GM23338 (cell line): ENCODE measurements around the gene FAM89B. TPM values are rescaled to one million over a fixed set of nuclear protein-coding genes. Genes with fewer than 3 reads are reported as not detected.

Experiments used
- CTCF ChIP-seq, 2 experiments: fragments of 200-600 bp in 1 of 2; sonication (generic) in 1 of 2; conservative IDR thresholded peaks; 2 replicates each; pipeline versions ENCODE4 v1.5.1 to v1.6.1; 2016 to 2017; ENCODE audit warnings: antibody characterized with exemption in 2 of 2, low read depth in 2 of 2, mild to moderate bottlenecking in 2 of 2, moderate library complexity in 1 of 2
- ETS1 ChIP-seq: IDR thresholded peaks from 2 replicates; pipeline ENCODE4 v1.6.1; 2016; ENCODE audit warnings: antibody characterized with exemption
- EZH2phosphoT487 ChIP-seq: fragments of 200-600 bp; sonication (generic); IDR thresholded peaks from one replicate; pipeline ENCODE4 v1.8.1; 2018; ENCODE audit warnings: antibody characterized with exemption; ENCODE audit not compliant: unreplicated experiment
- JUNB ChIP-seq: IDR thresholded peaks from one replicate; pipeline ENCODE4 v1.6.1; 2016; ENCODE audit warnings: antibody characterized with exemption; ENCODE audit not compliant: unreplicated experiment
- POLR2AphosphoS5 ChIP-seq: IDR thresholded peaks from 2 replicates; pipeline ENCODE4 v1.6.1; 2016; ENCODE audit warnings: antibody characterized with exemption, low read depth
- ZNF114 ChIP-seq: fragments of 250-450 bp; sonication (Bioruptor Pico); IDR thresholded peaks from 2 replicates; pipeline ENCODE4 v1.5.0; 2020; ENCODE audit warnings: mild to moderate bottlenecking, moderate library complexity
- ZNF462 ChIP-seq: fragments of 250-450 bp; sonication (Bioruptor Pico); IDR thresholded peaks from 2 replicates; pipeline ENCODE4 v1.5.0; 2020; ENCODE audit warnings: mild to moderate bottlenecking, moderate library complexity
- polyA plus RNA-seq: library from polyadenylated mRNA; unstranded; fragments of >200 nt; fragmentation: Nextera tagmentation; extraction: Ambion mirVana; gene quantifications from 2 replicates; pipeline ENCODE4 v1.2.1, GENCODE V29; 2016
- total RNA-seq: library from RNA; depleted of rRNA; stranded (reverse); fragments of >200 nt; shearing (Covaris generic); gene quantifications from 2 replicates; pipeline ENCODE4 v1.2.3, GENCODE V29; 2014

The FAM89B gene
- total and polyA plus RNA-seq, 2 experiments from 2014 or later, result 13.0 to 18.2 TPM

GRCh38 chr11:65584106-65584505 lies 11.8 kb downstream of the FAM89B start (continued):
- TF ChIP-seq ZNF462 (CRISPR knock-in tag) (no peak), ETS1 (no peak), CTCF (conservative IDR thresholded peaks at IDR 0.05; ENCODE audit: low read depth in 2 of 2) (no peak), ZNF114 (CRISPR knock-in tag) (no peak), EZH2phosphoT487 (no peak), POLR2AphosphoS5 (no peak), JUNB (no peak)
